Stomach (tissue), 9 donors: ENCODE measurements around the gene PPARGC1A. TPM values are rescaled to one million over a fixed set of nuclear protein-coding genes. Genes with fewer than 3 reads are reported as not detected.

Experiments
- DNase-seq, 2 donors: peaks; one replicate each; pipeline versions ENCODE4 v3.0.0 to v3.0.0-alpha.2; 2013 to 2019
- H3K27ac ChIP-seq, 5 donors: fragments of 200-600 bp in 4 of 5; sonication (generic) in 4 of 5; one replicate each; pipeline ENCODE4 v1.5.1; 2013 to 2019; ENCODE audit warnings: mild to moderate bottlenecking in 1 of 5, moderate library complexity in 1 of 5
- H3K27me3 ChIP-seq, 3 donors: fragments of 200-600 bp; sonication (generic); one replicate each; pipeline ENCODE4 v1.5.1; 2017 to 2019; ENCODE audit warnings: mixed run types in 1 of 3
- H3K36me3 ChIP-seq, 4 donors: fragments of 200-600 bp; sonication (generic); 1 replicate in 3 of 4; 2 replicates in 1 of 4; pipeline ENCODE4 v1.5.1; 2016 to 2019
- H3K4me1 ChIP-seq, 4 donors: fragments of 200-600 bp; sonication (generic); one replicate each; pipeline ENCODE4 v1.5.1; 2016 to 2019
- H3K4me3 ChIP-seq, 4 donors: fragments of 200-600 bp; sonication (generic) in 3 of 4; one replicate each; pipeline ENCODE4 v1.5.1; 2016 to 2019; ENCODE audit warnings: mild to moderate bottlenecking in 1 of 4
- H3K9me3 ChIP-seq, 4 donors: fragments of 200-600 bp; sonication (generic); one replicate each; pipeline ENCODE4 v1.5.1; 2016 to 2019
- EP300 ChIP-seq: sonication (generic); formaldehyde crosslinking; IDR thresholded peaks from one replicate; pipeline ENCODE4 v1.6.1; 2017; ENCODE audit warnings: antibody characterized with exemption
- POLR2A ChIP-seq, 4 donors: fragments of 450-650 bp; IDR thresholded peaks; one replicate each; pipeline ENCODE4 v1.6.1; 2016; ENCODE audit warnings: antibody characterized with exemption in 4 of 4, control low read depth in 2 of 4, mild to moderate bottlenecking in 1 of 4, moderate library complexity in 1 of 4
- POLR2AphosphoS5 ChIP-seq, 3 donors: sonication (generic); formaldehyde crosslinking; IDR thresholded peaks; one replicate each; pipeline ENCODE4 v1.6.1; 2016; ENCODE audit warnings: antibody characterized with exemption in 3 of 3
- WGBS, 5 donors: extraction: QIAGEN DNeasy Blood & Tissue Kit in 3 of 5; methylation state at CpG; one replicate each; pipeline versions ENCODE4 v1.1.5 to v1.1.7; 2013 to 2018; 5-methylcytosine and 5-hydroxymethylcytosine counted together
- intact Hi-C: fragments of 100-400 bp; cut with DNase I; formaldehyde crosslinking; loops from one replicate; pipeline ENCODE4 v1.15.1; 2023; ENCODE audit warnings: low total_unique reads
- polyA plus RNA-seq, 3 donors: library from polyadenylated mRNA; stranded (reverse); fragments of 200-250 nt; gene quantifications; one replicate each; pipeline ENCODE4 v1.2.3, GENCODE V29; 2013
- total RNA-seq, 5 donors: library from RNA; depleted of rRNA; stranded (reverse); fragments of >200 nt; gene quantifications; one replicate each; pipeline versions ENCODE4 v1.1.0 to v1.2.3, GENCODE V29; 2014 to 2016
- TF ChIP-seq, protein P1 (sequence below), 7 experiments: fragments of 450-650 bp in 4 of 7; fragments of 200-600 bp in 3 of 7; sonication (generic) in 3 of 7; IDR thresholded peaks; one replicate each; pipeline ENCODE4 v1.5.1; 2016 to 2019; ENCODE audit warnings: antibody characterized with exemption in 7 of 7, control low read depth in 2 of 7, mild to moderate bottlenecking in 1 of 7
- donor health status: healthy with polysubstance abuse.
- donor health status: Bipolar disorder and iron deficiency.
- donor health status: healthy.

PPARGC1A gene
- total and polyA plus RNA-seq, 8 donors = 2.0 to 230 (median 13.1) TPM

DNA sequence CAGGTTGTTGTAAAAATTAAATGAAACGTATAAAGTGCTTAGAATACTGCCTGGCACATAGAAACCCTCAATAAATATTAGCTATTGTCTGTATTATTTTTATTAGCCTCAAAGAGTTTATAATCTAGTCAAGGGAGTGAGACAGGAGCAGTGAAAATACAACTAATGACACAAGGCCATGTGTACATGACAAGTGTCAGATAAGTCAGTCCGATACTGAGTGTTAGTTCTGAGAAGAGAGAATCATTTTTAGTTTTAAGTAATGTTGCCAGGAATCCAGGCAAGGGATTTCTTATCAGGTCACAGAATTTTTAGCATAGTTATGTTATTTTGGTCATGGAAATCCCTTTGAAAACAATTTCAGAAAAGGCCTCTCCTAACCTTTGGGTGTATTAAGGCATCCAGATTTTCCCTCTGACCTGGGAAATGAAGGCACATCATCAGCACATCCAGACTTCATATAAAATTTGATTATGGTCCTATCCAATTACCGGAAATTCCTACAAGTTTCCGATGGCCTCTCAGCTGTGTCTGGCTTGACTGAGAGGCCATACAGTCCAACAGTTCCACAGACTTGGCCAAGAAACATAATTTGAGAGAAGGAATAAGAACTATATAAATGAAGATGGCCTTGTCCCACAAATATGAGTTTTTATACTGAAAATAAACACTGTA lies 35.7 kb downstream of the PPARGC1A start:
- WGBS, 5 donors = 72 to 79% (median 76%) methylated on average over 4 of the region's 4 CpGs
- Histone ChIP-seq H3K36me3 (no peaks in the 10 kb centered on the region), H3K4me3 (no peak overlapping the region), H3K27ac (no peak overlapping the region), H3K9me3 (no peaks in the 10 kb centered on the region), H3K27me3 (no peaks in the 10 kb centered on the region), H3K4me1 (peaks cover 7 to 17% (median 15%) of the 10 kb centered on the region in 4 donors)
- TF ChIP-seq, protein P1, sequence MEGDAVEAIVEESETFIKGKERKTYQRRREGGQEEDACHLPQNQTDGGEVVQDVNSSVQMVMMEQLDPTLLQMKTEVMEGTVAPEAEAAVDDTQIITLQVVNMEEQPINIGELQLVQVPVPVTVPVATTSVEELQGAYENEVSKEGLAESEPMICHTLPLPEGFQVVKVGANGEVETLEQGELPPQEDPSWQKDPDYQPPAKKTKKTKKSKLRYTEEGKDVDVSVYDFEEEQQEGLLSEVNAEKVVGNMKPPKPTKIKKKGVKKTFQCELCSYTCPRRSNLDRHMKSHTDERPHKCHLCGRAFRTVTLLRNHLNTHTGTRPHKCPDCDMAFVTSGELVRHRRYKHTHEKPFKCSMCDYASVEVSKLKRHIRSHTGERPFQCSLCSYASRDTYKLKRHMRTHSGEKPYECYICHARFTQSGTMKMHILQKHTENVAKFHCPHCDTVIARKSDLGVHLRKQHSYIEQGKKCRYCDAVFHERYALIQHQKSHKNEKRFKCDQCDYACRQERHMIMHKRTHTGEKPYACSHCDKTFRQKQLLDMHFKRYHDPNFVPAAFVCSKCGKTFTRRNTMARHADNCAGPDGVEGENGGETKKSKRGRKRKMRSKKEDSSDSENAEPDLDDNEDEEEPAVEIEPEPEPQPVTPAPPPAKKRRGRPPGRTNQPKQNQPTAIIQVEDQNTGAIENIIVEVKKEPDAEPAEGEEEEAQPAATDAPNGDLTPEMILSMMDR (IDR thresholded peaks at IDR 0.05) = no peak
- TF ChIP-seq EP300 (no peak), POLR2AphosphoS5 (IDR thresholded peaks at IDR 0.05) (no peak), POLR2A (IDR thresholded peaks at IDR 0.05) (no peak)
- DNase-seq = no peak
- intact Hi-C loops = no loop called here

DNA sequence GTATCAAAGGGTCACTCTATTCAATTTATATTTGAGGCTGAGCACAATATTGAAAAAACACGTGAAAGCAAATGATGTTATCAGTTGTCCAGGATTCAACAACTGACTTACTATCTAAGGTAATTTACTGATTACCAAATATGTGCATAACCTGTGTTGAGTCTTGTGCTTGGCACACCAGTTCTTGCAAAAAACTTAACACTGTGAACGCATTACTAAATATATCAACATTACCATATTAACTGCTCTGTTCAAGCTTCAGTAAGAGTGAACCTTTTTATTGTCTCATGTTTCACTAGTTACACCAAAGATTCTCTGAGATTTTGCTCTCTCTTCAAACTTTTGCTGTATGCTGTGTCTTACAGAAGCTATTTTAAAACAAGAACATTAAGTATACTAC lies 38.4 kb downstream of the PPARGC1A start:
- Histone ChIP-seq H3K36me3 (no peaks in the 10 kb centered on the region), H3K27me3 (no peaks in the 10 kb centered on the region), H3K4me1 (peaks cover 4 to 7% (median 6%) of the 10 kb centered on the region in 4 donors), H3K27ac (no peak overlapping the region), H3K9me3 (no peaks in the 10 kb centered on the region), H3K4me3 (no peak overlapping the region)
- no peak for DNase-seq
- TF ChIP-seq POLR2A (IDR thresholded peaks at IDR 0.05) (no peak), EP300 (no peak), POLR2AphosphoS5 (IDR thresholded peaks at IDR 0.05) (no peak)
- TF ChIP-seq, protein P1 (IDR thresholded peaks at IDR 0.05) = no peak
- WGBS, 5 donors = 32 to 69% (median 47%) methylated on average over 2 of the region's 2 CpGs
- intact Hi-C loops = no loop called here

- 94 to 97% (median 95%) methylated on average over 2 of the region's 2 CpGs for WGBS, 5 donors
- H3K27ac ChIP-seq = no peak overlapping the region
- no peaks in the 10 kb centered on the region for H3K4me1 ChIP-seq
- no peaks in the 10 kb centered on the region for H3K27me3 ChIP-seq
- H3K36me3 ChIP-seq = no peaks in the 10 kb centered on the region
- no peak overlapping the region for H3K4me3 ChIP-seq
- DNase-seq = no peak
- intact Hi-C loops = no loop called here
- TF ChIP-seq POLR2AphosphoS5 (IDR thresholded peaks at IDR 0.05) (no peak), EP300 (no peak), POLR2A (IDR thresholded peaks at IDR 0.05) (no peak)
- TF ChIP-seq, protein P1 (IDR thresholded peaks at IDR 0.05) = no peak
- no peaks in the 10 kb centered on the region for H3K9me3 ChIP-seq
Measured at GRCh38 chr4:23847158-23847557, 42.7 kb downstream of the PPARGC1A start.

DNA sequence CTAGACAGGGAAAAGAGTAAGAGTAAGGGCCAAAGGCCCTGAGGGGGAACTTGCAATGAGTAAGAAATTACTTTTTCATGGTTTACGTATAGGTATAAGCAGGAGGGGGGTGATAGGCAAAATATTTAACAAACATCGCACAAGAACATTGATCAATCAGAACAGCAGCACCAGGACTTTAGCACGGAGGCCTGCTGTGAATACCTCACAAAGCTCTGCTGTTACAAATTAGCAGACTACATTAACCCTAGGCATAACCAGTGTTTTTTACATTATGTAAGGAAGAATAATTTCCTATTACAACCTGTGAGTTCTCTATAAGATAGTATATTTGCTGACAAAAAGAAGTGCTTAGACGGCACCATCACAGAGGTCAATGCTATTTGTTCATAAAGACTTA lies 44.9 kb downstream of the PPARGC1A start:
- intact Hi-C loops = no loop called here
- no peak overlapping the region for H3K27ac ChIP-seq
- H3K36me3 ChIP-seq = no peaks in the 10 kb centered on the region
- no peak overlapping the region for H3K4me3 ChIP-seq
- no peaks in the 10 kb centered on the region for H3K9me3 ChIP-seq
- no peaks in the 10 kb centered on the region for H3K4me1 ChIP-seq
- H3K27me3 ChIP-seq = no peaks in the 10 kb centered on the region
- WGBS, 5 donors = 75 to 90% (median 88%) methylated on average over 4 of the region's 4 CpGs
- TF ChIP-seq EP300 = no peak
- no peak for TF ChIP-seq POLR2A (IDR thresholded peaks at IDR 0.05)
- TF ChIP-seq, protein P1 (IDR thresholded peaks at IDR 0.05) = no peak
- no peak for TF ChIP-seq POLR2AphosphoS5 (IDR thresholded peaks at IDR 0.05)
- no peak for DNase-seq
